GM19025 (cell line): Measurements from ENCODE around the gene INPP5A.

Source experiments
- ATAC-seq: cut with Tn5 transposase; IDR thresholded peaks from one replicate; pipeline ENCODE4 v1.9.1; 2021; ENCODE audit warnings: mild to moderate bottlenecking, low read depth, moderate library complexity; ENCODE audit not compliant: unreplicated experiment

The INPP5A gene

GRCh38 chr10:132710746-132711612 lies 173.4 kb downstream of the INPP5A start:
- no peak for ATAC-seq

- ATAC-seq = no peak
These were observed 174.1 kb downstream of the INPP5A start for GRCh38 chr10:132711613-132712121.

DNA sequence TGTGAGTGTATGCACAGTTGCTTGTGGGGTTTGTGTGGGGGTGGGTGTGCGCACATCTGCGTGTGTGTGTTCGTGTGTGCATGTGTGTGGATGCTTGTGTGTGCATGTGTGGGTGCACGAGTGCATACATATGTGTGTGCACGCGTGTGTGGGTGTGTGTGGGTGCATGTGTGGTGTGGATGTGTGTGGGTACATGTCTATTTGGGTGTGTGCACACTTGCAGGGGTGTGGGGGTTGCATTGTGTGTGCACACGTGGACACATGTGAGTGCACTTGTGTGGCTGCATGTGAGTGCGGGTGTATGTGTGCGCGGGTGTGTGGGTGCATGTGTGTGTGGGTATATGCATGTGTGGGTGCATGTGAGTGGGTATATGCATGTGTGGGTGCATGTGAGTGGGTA lies 174.7 kb downstream of the INPP5A start:
- ATAC-seq = no peak

GRCh38 chr10:132712743-132713142 lies 175.2 kb downstream of the INPP5A start:
- no peak for ATAC-seq

DNA sequence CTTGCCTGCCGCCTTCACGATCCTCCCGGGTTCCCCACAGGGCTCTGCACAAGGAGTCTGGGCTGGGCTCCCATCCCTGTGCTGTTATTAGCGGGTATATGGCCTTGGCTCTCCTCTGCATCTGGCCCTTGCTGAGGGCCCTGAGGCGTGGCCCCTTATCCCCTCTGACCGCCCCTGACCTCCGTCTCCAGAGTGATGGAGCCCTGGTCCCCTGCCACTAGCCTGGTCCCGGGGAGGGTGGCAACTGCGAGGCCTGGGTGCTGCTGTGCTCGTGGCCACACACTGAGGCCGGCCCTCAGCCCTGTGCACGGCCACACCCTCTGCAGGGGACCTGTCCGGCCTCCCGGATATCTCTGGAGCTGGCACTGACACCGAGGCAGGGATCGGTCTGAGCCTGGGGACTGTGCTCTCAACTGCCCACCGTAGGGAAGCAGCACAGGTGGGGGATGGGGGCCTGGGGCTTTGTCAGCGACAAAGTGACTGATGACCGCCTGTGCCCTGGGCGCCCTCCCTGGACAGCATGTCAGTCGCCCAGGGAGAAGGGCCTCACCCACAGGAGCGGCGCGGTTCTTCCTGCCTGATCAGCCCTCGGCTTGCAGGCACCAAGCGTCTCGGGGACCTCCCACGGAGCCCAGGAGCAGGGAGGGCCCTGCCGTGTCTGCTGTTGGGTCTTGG lies 176.0 kb downstream of the INPP5A start:
- no peak for ATAC-seq

- no peak for ATAC-seq
These were observed 176.8 kb downstream of the INPP5A start for GRCh38 chr10:132714096-132714985.

DNA sequence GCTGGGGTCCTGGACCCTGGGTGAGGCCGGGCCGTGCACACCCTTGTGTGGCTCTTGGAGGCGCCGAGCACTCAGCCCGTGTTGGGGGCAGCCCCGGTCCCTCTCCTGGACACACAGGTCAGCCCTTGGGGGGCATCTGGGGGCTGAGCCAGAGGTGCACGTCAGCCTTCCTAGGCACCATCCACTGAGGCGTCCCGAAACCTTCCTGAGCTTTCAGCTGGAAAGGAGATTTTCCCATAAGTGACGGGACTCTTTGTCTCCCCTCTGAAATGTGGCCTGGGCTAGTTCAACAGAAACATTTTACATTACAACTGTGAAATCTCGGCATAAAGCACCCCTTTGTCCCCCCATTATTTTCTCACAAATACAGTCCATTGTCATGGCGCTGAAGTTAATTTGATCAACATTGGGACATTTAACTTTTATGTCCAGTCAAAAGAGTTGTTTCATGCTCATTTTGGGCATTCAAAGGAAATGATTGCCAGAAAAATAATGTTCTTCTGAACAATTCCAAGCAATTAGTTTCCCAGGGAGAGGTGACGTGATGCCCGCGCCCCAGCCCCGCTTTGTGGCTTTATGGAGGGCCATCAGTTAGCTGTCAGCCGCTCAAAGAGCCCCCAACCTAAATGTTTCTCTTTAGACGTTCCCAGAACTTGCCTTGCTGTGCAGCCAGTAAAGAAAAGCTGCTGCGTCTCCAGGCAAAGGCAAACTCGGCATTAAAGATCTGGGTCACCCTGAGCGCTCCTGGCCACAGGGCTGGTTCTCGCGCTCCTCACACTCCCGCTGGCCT lies 177.6 kb downstream of the INPP5A start:
- ATAC-seq = no peak

DNA sequence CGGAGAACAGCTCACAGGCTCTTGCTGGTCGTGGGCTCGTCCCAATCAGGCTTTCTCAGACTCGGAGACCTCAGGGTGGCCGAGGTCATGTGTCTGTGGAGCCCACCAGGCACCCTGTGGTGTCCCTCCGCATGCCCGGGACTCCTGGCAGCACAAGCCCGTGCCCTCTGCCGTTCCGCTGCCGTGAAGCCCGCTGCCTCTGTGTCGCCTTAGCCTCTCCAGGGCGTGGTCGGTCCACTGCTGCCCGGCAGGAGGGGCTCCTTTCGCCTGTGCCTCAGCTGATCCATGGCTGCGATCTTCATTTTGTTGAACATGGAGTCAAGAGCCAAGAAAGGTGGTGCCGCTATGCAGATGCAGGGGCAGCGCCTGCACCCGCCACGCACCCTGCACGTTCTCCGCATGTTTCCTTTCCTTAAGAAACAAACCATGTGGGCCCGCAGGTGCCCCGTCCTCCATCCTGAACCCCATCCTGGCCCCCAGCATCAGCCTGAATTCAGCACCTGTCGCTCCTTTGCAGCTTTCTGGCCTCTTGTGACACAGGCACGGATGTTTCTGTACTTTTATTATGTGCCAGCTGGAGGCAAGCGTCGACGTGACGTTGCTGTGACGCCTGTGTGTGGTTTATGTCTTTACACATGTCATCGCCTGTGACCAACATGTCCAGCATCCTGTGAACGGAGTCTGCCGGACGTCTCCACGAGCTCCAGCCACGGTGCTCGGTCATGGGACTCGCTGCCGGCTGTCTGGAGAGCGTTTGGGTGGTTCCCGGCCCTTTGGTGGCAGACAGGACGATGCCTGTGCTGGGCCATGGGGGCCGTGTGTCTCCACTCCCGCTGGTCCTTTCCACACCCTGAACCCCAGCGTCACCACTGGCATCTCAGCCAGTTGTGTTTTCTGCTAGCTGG lies 178.4 kb downstream of the INPP5A start:
- ATAC-seq = no peak

GRCh38 chr10:132716691-132717490 lies 179.3 kb downstream of the INPP5A start:
- ATAC-seq = no peak

- ATAC-seq = no peak
These were observed 184.1 kb downstream of the INPP5A start for GRCh38 chr10:132721725-132722124.

DNA sequence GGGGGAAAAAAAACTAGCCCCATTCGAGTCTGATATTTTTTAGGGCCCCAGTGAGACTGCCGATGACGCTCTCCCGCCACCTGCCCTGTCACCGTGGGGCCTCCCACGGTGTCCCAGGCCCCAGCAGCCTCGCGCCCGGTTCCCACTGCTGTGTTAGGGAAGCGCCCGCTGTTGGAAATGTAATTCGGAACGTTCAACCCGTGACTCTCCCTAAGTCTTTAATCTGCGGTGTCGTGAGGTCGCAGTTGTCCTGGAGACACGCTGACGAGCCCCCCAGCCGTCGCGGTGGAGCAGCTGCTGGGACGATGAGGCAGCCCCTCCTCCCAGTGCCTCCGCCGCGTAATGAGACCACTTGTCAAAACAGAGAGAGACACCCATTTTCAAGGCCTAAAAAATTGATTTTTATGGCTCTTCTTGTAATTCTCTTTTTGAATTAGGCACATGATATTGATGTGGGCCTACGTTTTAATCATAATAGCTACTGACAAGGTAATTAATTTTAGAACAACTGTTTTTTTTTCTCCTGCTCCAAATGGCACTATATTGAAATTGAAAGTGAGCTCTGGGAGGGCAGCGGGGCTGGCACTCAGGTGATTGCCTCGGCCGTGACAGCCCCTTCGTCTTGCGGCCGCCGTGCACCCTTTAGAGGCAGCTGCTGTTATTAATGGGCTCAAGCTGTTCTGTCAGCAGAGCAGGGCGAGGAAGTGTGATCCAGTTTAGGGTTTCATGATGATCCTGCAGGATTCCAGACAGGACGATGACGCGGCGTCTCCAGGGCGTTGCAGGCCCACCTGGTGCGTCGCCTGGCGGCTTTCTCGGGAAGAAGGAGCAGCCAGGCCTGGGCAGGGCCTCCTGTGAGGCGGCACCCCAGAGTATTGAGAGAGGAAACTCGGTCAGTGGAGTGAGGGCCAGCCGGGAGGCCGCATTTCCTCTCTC lies 185.1 kb downstream of the INPP5A start:
- ATAC-seq = no peak

- no peak for ATAC-seq
These were observed 185.9 kb downstream of the INPP5A start for GRCh38 chr10:132723330-132723970.

DNA sequence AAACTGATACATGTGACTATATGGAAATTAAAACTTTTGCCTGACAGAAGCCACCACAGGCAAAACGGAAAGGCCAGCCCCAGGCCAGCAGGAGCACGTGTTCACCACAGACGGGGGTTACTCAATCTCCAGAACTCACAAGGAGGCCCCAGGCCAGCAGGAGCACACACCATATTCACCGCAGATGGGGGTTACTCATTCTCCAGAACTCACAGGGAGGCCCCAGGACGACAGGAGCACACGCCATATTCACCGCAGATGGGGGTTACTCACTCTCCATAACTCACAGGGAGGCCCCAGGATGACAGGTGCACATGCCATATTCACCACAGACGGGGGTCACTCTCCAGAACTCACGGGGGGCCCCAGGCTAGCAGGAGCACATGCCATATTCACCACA lies 186.9 kb downstream of the INPP5A start:
- ATAC-seq = no peak

DNA sequence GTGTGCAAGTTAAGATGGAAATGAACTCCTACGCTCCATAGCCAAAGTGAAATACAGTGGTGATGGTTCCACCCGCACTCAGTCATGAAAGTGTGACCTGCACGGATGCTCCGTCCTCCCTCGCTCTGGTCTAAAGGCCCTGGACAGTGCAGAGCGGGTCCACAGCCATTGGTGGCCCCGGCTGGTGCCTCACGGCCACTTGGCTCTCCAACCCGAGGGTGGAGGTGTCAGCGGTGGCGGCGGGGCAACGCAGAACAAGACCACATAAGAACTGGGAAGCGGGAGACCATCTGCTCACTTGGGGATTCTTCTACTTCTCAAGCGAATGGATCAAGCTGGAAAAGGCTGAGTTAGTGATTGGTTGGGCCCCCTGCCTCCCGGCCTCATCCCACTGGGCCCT lies 187.6 kb downstream of the INPP5A start:
- ATAC-seq = no peak

DNA sequence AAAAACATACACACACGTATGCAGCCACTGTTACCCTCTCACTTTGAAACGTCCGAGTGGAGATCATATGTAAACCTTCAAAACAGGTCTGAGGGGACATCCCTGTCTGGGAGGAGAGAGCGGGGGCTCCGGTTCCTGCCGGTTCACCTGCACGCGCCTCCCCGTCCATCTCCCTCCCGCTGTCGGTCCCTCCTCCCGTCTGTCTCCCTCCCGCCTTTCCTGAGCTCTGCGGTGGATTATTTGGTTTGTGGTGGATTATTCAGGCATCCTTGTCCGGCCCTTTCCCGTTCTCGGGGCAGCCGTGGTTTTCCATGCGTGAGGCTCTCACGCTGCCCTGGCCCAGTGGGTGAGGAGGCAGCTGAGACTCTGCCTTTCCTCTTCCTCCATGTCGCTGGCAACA lies 188.6 kb downstream of the INPP5A start:
- ATAC-seq = no peak

DNA sequence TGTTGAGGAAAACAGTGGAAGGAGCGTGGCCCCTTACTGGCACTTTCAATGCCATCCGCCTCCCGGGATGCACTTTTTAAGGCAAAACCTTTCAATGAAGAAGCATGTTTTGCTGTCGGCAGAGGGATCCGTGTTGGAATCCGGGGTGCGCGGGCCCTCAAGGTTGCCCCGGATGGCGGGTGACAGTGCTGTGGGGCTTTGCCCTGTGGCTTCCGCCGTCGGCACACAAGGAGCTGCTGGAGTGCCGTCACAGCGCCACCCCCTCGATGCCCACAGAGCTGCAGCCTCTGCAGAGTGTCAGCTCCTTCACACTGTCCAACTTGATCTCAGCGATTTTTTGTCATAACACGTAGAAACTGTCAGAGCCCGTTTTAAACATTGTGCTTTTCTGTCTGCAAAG lies 189.4 kb downstream of the INPP5A start:
- ATAC-seq = no peak

DNA sequence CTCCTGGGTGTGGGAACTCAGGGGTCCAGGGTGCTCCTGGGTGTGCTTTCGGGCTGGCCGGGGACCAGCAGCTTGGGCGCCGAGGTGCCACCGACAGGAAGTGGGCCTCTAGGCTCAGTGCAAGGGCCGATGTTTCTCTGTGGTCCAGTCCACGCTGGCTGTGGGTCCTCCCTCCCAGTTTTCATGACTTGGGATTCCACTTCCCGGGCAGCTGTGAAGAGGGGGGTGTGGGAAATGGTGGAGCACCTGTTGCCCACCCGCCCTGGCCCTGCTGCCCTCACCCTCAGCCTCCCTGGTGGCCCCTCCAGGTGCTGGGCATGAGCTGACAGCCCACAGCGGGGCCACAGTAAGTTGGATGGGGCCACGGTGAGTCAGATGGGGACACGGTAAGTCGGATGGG lies 189.8 kb downstream of the INPP5A start:
- no peak for ATAC-seq
